GM20000 (cell line): Measurements from ENCODE around the gene STX8.
A peak's percentile ranks its signal among the peaks of the same experiment; 100 is the strongest.
"Not testable (repeated sequence)": the region's sequence is repeated elsewhere in the genome, so short reads cannot be mapped to it uniquely, and the experiment has no call there.

Experiments
- DNase-seq: peaks from one replicate; pipeline ENCODE4 v3.0.0; 2012; ENCODE audit warnings: low spot score
- TF ChIP-seq, protein P1 (sequence below): IDR thresholded peaks from 2 replicates; pipeline ENCODE4 v1.5.1; 2012; ENCODE audit warnings: mild to moderate bottlenecking, control low read depth; ENCODE audit errors: extremely low read depth, missing control alignments

Gene STX8

DNA sequence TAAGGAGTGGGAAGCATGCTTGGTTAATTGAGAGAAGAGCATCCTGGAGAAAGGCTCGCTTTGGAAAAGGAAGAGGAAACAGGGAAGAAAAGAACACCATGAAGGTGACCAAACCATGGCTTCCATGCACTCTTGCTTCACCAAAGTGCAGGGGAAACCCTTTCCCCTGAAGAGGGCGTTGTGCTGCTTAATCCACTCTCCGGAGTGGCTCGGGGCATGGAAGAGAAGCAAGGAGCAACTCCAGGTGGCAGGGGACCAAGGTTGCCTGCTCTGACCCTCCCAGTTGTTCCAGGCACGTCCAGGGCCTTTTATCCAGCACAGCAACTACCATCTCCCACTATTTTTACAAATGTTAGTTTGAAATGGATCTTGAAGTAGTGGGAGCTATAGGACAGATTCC, 108.1 kb downstream of the STX8 start:
- no peak for DNase-seq

DNA sequence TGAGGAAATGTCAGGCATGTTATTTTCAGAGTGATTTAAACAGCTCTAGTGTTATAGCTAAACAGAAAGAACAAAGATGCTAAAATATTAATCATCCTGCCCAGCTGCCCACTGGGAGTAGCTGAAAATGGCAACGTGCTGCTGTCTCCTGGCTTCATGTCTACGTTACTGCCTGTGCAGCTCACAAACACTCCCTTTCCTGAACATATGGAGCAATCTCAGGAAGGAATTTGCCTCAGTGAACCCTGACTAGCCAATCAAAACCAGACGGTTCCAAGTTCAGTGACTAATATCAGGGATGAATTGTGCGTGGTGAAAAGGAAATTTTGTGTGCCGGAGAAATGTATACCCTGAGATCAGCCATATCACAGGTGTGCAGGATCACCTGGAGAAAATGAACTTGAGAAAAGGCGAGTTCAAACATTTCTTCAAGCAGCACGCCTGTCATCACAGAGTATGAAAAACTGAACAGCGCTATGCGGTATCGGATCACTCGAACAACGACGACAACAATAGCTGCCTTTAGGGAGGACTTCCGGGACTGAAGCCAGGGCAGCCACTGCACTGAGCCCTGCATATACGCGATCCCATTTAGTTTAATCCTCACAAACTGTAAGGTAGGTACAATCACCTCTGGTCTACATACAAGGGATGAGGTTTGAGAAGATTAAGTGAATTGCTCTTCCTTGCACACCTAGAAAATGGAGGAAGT, 110.3 kb downstream of the STX8 start:
- DNase-seq, result no peak
- TF ChIP-seq, protein P1, sequence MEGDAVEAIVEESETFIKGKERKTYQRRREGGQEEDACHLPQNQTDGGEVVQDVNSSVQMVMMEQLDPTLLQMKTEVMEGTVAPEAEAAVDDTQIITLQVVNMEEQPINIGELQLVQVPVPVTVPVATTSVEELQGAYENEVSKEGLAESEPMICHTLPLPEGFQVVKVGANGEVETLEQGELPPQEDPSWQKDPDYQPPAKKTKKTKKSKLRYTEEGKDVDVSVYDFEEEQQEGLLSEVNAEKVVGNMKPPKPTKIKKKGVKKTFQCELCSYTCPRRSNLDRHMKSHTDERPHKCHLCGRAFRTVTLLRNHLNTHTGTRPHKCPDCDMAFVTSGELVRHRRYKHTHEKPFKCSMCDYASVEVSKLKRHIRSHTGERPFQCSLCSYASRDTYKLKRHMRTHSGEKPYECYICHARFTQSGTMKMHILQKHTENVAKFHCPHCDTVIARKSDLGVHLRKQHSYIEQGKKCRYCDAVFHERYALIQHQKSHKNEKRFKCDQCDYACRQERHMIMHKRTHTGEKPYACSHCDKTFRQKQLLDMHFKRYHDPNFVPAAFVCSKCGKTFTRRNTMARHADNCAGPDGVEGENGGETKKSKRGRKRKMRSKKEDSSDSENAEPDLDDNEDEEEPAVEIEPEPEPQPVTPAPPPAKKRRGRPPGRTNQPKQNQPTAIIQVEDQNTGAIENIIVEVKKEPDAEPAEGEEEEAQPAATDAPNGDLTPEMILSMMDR, result no peak

More for the DNA sequence above, 108.1 kb downstream of the STX8 start:
- TF ChIP-seq, protein P1, result no peak

DNA sequence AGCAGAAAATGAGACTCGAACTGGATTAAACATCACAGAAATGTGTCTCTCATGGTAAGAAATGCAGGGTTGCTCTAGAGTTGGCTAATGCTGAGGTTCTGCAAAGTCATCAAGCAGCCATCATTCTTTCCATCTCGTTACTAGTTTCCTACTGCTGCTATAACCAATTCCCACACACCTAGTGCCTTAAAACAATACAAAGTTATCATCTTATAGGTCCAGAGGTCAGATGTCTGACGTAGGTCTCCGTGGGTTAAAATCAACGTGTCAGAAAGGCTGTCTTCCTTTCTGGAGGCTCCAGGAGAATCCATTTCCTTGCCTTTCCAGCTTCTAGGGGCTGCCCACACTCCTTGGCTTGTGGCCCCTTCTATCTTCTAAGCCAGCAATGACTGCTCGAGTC, 118.6 kb downstream of the STX8 start:
- no peak for DNase-seq
- TF ChIP-seq, protein P1, result no peak

DNA sequence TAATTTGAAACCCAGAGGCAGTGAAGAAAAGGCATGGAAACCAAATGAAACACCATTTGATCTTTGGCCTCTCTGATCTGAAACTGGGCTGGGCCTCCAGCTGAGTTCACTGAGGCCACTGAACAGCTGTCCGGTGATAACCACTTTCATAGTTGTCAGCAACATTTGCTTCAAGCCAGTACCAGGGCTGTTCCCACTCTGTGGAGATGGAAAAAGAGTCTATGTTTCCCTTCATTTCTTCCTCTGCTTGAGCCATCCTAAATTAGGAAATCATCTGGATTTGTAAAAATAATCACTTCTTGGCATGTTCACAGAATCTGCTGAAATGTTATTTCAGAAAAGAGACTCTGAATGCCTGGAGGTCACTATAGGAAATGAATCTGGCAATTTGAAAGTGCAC, 119.3 kb downstream of the STX8 start:
- DNase-seq, result peak; percentile 37
- TF ChIP-seq, protein P1, result no peak

DNA sequence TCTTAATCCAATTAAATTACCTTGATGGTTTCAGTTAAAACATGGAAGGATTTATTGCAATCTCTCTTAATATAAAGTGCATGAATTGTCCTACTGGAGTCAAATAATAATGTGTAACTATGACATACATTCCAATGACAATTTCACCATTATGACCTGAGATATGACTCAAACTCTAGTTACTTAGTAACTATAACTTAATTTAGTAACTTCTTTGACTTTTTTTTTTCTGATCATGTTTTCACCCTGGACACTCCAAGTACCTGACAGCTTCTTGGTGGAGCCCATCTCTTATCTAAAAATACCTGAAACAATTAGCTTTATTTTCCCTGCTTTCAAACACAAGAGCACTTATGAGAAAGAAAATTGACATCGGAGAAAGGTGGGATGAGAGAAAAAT, 123.7 kb downstream of the STX8 start:
- no peak for DNase-seq
- TF ChIP-seq, protein P1, result no peak

DNA sequence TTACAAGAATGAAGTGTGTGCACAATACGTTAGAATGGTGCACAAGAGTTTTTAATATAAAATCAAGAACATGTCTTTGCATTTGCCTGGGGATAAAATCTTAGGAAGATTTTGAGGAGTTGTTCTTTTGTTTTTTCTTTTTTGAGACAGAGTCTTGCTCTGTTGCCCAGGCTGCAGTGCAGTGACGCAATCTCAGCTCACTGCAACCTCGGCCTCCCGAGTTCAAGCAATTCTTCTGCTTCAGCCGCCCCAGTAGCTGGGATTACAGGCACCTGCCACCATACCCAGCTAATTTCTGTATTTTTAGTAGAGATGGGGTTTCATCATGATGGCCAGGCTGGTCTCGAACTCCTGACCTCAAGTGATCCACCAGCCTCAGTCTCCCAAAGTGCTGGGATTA, 128.3 kb downstream of the STX8 start:
- not testable (repeated sequence) for DNase-seq

DNA sequence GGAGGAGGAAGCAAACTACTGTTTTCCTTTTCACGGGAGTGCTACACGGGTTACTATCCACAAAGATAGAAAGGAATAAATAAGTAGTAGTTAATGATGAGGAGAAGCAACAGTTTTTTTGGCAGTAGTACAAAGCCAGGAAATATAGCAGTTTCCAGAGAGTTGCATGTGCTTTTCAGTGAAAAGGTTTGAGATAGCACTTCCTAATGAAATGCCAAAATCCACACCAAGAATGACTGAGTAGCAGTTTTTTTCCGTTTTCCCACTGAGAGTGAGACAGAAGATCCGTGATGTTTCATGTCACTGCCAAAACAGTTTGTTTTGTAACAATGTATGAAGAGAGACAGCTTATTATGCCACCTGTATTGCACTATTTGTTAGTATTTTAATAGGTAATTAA, 129.1 kb downstream of the STX8 start:
- no peak for DNase-seq

More for the DNA sequence above, 129.1 kb downstream of the STX8 start:
- TF ChIP-seq, protein P1, result no peak
